Caco-2 (cell line): ENCODE data around the gene FAP. TPM values are rescaled to one million over a fixed set of nuclear protein-coding genes. Genes with fewer than 3 reads are reported as not detected.

ENCODE experiments used
- BruUV-seq: library from RNA; stranded (reverse); fragments of 400-500 nt; replicated peaks from 2 replicates; lab custom pipeline; 2021; lab: Mats Ljungman, UMichigan
- CTCF ChIA-PET: fragments of 300-600 bp; sonication (Branson Sonifier 250); formaldehyde crosslinking; loops from one replicate; lab custom pipeline; 2022; ENCODE audit warnings: antibody characterized with exemption; lab: Charles Lee
- POLR2A ChIA-PET: fragments of 300-600 bp; sonication (Branson Sonifier 250); formaldehyde crosslinking; loops from one replicate; lab custom pipeline; 2022; ENCODE audit warnings: antibody characterized with exemption; lab: Charles Lee
- DNase-seq, 2 experiments: peaks; one replicate each; pipeline versions ENCODE4 v3.0.0 to v3.0.0-alpha.2; 2020 to 2022
- H3K27me3 ChIP-seq: replicated peaks from 2 replicates; pipeline ENCODE4 v1.6.0; 2011; ENCODE audit warnings: low read length; ENCODE audit not compliant: control insufficient read depth, insufficient read depth
- H3K36me3 ChIP-seq: 2 replicates; pipeline ENCODE4 v1.5.1; 2011; ENCODE audit warnings: low read length; ENCODE audit not compliant: control insufficient read depth, insufficient read depth
- H3K4me1 ChIP-seq: fragments of 250-450 bp; sonication (Bioruptor Pico); 2 replicates; pipeline ENCODE4 v1.5.1; 2020; ENCODE audit warnings: mild to moderate bottlenecking
- H3K4me3 ChIP-seq: 2 replicates; pipeline ENCODE4 v1.5.1; 2011; ENCODE audit warnings: low read depth, mild to moderate bottlenecking, control low read depth, low read length
- H3K9me3 ChIP-seq: fragments of 250-450 bp; sonication (Bioruptor Pico); 2 replicates; pipeline ENCODE4 v1.5.1; 2020; ENCODE audit warnings: mild to moderate bottlenecking, moderate library complexity
- H3K27ac Mint-ChIP-seq: one replicate; pipeline ENCODE4 v1.8.0; 2022; ENCODE audit warnings: mixed read lengths; ENCODE audit not compliant: unreplicated experiment
- H3K27me3 Mint-ChIP-seq: one replicate; pipeline ENCODE4 v1.8.0; 2022; ENCODE audit warnings: mixed read lengths; ENCODE audit not compliant: insufficient read depth, unreplicated experiment
- H3K36me3 Mint-ChIP-seq: one replicate; pipeline ENCODE4 v1.8.0; 2022; ENCODE audit warnings: mild to moderate bottlenecking, mixed read lengths; ENCODE audit not compliant: insufficient read depth, unreplicated experiment
- H3K4me1 Mint-ChIP-seq: one replicate; pipeline ENCODE4 v1.8.0; 2022; ENCODE audit warnings: low read depth, mixed read lengths; ENCODE audit not compliant: unreplicated experiment
- H3K4me3 Mint-ChIP-seq: one replicate; pipeline ENCODE4 v1.8.0; 2022; ENCODE audit warnings: mild to moderate bottlenecking, moderate library complexity, mixed read lengths; ENCODE audit not compliant: unreplicated experiment
- H3K9me3 Mint-ChIP-seq: one replicate; pipeline ENCODE4 v1.8.0; 2022; ENCODE audit warnings: mixed read lengths; ENCODE audit not compliant: unreplicated experiment
- CTCF ChIP-seq, 2 experiments: fragments of 200-600 bp in 1 of 2; IDR thresholded peaks; 1 replicate in 1 of 2; 2 replicates in 1 of 2; pipeline versions ENCODE4 v1.5.1 to v1.8.0; 2011 to 2022; ENCODE audit warnings: antibody characterized with exemption in 1 of 2, control low read depth in 1 of 2, inconsistent platforms in 1 of 2, low read depth in 1 of 2, low read length in 1 of 2, mild to moderate bottlenecking in 1 of 2, moderate library complexity in 1 of 2; ENCODE audit not compliant: insufficient read depth in 1 of 2, severe bottlenecking in 1 of 2, unreplicated experiment in 1 of 2
- intact Hi-C: fragments of 100-400 bp; cut with micrococcal nuclease; formaldehyde crosslinking; loops from one replicate; pipeline ENCODE4 v1.10.0; 2022; ENCODE audit not compliant: unreplicated experiment
- total RNA-seq: library from RNA; stranded (reverse); gene quantifications from 2 replicates; pipeline ENCODE4 v1.2.3, GENCODE V29; 2022

FAP gene
- total RNA-seq, 1 experiment from 2014 or later = not detected

GRCh38 chr2:162123806-162124758, 119.2 kb downstream of the FAP start:
- peaks cover 27% of the 10 kb centered on the region for H3K4me1 ChIP-seq
- no peak overlapping the region for H3K27ac Mint-ChIP-seq
- H3K9me3 ChIP-seq = no peaks in the 10 kb centered on the region
- no peak overlapping the region for H3K4me3 Mint-ChIP-seq
- H3K27me3 Mint-ChIP-seq = no peaks in the 10 kb centered on the region
- H3K36me3 ChIP-seq = no peaks in the 10 kb centered on the region
- no peaks in the 10 kb centered on the region for H3K9me3 Mint-ChIP-seq
- no peak overlapping the region for H3K4me3 ChIP-seq
- H3K27me3 ChIP-seq = no peaks in the 10 kb centered on the region; the same call in 1 of the 2 replicates
- H3K4me1 Mint-ChIP-seq = peaks cover 18% of the 10 kb centered on the region
- no peaks in the 10 kb centered on the region for H3K36me3 Mint-ChIP-seq
- no TSS peak for BruUV-seq
- POLR2A ChIA-PET = interaction anchor here (1.8 kb wide), 1 partner anchor 11 kb away, joined by 5 read pairs; no protein-coding TSS in a partner anchor
- intact Hi-C loops = loop anchor here (1.0 to 5.0 kb wide), 6 partner anchors 33 to 538 kb away; no protein-coding TSS in a partner anchor
- TF ChIP-seq CTCF (IDR thresholded peaks at IDR 0.05; ENCODE audit: insufficient read depth in 1 of 2, low read depth in 1 of 2, low read length in 1 of 2, severe bottlenecking in 1 of 2, unreplicated experiment in 1 of 2) = peak; percentile 52 to 53
- peak in 1 of 2 experiments; percentile 60 for DNase-seq
- CTCF ChIA-PET = interaction anchor here (0.6 to 2.2 kb wide), 4 partner anchors 21 to 689 kb away, joined by 3 to 6 read pairs (median 5); no protein-coding TSS in a partner anchor

Other genes with a start within 250 kb of the FAP start
- gene DPP4, start 169.2 kb downstream of the FAP start, total RNA-seq = 190 and 199 TPM in 2 replicates
- not detected in 2 replicates for gene GCG, start 91.2 kb downstream of the FAP start, total RNA-seq
- gene IFIH1, start 75.2 kb upstream of the FAP start, total RNA-seq = 2.7 and 3.4 TPM in 2 replicates
- 29.2 and 29.4 TPM in 2 replicates for gene GCA, start 100.7 kb upstream of the FAP start, total RNA-seq